MM.1S (cell line): ENCODE data around the gene DUOXA1.

Source experiments
- EZH2 ChIP-seq: fragments of 300-600 bp; sonication (generic); optimal IDR thresholded peaks from 2 replicates; pipeline ENCODE3; 2017; ENCODE audit warnings: low read depth, mild to moderate bottlenecking, antibody characterized with exemption, low read length, mixed read lengths
- EZH2phosphoT487 ChIP-seq: fragments of 300-600 bp; sonication (generic); IDR thresholded peaks from 2 replicates; pipeline ENCODE4 v1.6.1; 2018; ENCODE audit warnings: antibody characterized with exemption, low read length
- TF ChIP-seq, protein P1 (sequence below): fragments of 300-600 bp; sonication (generic); IDR thresholded peaks from 2 replicates; pipeline ENCODE4 v1.5.1; 2016; ENCODE audit warnings: antibody characterized with exemption, low read length, mixed read lengths

DNA sequence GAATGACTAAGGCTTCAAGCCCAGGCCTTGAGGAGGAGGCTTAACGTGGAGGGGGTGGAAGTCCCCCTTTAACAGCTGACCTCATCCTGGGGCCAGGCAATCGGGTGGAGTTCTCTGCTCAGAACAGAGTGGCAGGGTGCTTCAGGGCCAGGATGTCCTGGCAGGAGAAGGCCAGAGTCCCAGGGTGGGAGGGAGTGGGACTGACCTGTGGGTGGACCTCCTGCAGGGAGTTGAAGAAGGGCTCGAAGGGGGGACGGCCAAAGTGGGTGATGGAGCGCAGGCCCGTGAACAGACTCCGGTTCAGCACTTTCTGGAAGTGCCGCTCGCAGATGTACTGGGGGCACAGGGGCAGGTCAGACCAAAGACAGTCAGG lies 35.3 kb downstream of the DUOXA1 start:
- TF ChIP-seq, protein P1, sequence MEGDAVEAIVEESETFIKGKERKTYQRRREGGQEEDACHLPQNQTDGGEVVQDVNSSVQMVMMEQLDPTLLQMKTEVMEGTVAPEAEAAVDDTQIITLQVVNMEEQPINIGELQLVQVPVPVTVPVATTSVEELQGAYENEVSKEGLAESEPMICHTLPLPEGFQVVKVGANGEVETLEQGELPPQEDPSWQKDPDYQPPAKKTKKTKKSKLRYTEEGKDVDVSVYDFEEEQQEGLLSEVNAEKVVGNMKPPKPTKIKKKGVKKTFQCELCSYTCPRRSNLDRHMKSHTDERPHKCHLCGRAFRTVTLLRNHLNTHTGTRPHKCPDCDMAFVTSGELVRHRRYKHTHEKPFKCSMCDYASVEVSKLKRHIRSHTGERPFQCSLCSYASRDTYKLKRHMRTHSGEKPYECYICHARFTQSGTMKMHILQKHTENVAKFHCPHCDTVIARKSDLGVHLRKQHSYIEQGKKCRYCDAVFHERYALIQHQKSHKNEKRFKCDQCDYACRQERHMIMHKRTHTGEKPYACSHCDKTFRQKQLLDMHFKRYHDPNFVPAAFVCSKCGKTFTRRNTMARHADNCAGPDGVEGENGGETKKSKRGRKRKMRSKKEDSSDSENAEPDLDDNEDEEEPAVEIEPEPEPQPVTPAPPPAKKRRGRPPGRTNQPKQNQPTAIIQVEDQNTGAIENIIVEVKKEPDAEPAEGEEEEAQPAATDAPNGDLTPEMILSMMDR, result no peak
- TF ChIP-seq EZH2 (no peak), EZH2phosphoT487 (no peak)
